Breast epithelium (tissue), 3 donors: ENCODE data around the gene ICAM2.
"Not testable (repeated sequence)": the region's sequence is repeated elsewhere in the genome, so short reads cannot be mapped to it uniquely, and the experiment has no call there.

ENCODE experiments used
- CTCF ChIP-seq, 3 donors: fragments of 450-650 bp; IDR thresholded peaks; one replicate each; pipeline ENCODE4 v1.5.1; 2016 to 2017; ENCODE audit warnings: antibody characterized with exemption in 3 of 3, mild to moderate bottlenecking in 3 of 3, moderate library complexity in 3 of 3
- POLR2A ChIP-seq: fragments of 450-650 bp; IDR thresholded peaks from one replicate; pipeline ENCODE4 v1.6.1; 2016; ENCODE audit warnings: antibody characterized with exemption, mild to moderate bottlenecking, moderate library complexity
- POLR2AphosphoS5 ChIP-seq, 3 donors: sonication (generic); formaldehyde crosslinking; IDR thresholded peaks; one replicate each; pipeline ENCODE4 v1.6.1; 2017; ENCODE audit warnings: antibody characterized with exemption in 3 of 3

DNA sequence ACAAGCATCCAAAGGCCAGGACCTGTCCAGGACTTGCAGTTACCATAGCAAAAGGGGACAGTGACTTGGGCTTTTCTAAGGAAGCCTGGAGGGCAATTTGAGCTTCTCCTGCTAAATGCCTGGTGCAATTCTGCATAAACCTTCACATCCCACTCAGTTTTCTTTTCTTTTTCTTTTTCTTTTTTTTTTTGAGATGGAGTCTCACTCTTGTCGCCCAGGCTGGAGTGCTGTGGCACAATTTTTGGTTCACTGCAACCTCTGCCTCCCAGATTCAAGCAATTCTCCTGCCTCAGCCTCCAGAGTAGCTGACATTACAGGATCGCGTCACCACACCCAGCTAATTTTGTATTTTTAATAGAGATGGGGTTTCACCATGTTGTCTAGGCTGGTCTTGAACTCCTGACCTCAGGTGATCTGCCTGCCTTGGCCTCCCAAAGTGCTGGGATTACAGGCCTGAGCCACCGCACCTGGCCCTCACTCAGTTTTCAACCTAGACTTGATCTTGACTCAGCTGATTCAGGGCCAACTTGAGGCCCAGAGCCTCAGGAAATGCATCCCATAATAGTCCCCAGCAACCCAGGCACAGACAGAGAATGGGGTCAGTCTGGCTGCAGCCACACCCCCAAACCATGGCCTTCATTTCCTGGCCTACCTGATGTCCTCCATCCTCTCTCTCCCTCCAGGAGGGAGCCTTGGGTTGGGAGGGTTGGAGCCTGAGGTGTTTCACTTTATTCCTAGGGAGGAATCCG lies 13.2 kb downstream of the ICAM2 start:
- not testable (repeated sequence) for TF ChIP-seq POLR2A; CTCF (IDR thresholded peaks at IDR 0.05); POLR2AphosphoS5 (IDR thresholded peaks at IDR 0.05)
